ENCODE results near the gene ASCC2.

ASCC2 gene

DNA sequence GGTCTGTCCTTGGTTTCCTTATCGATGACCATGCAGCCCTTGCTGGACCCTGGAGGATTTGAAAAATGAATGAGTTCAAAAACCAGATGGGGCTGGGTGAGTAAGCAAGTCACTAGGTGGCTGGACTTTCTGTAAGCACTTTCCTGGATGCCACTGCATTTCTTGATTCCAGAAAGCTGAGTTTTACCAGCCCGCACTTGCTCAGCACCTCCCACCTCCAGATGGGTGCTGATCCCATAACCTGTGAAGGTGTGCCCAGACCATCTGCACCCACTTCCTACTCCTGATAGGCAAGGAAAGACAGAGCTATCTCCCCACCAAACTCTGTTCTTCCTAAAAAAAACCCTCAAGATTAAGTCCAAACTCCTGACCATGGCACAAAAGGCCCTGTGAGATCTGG is 21.1 kb downstream of the ASCC2 start:
- no peak for DNase-seq (ENCODE audit: low read depth)

DNA sequence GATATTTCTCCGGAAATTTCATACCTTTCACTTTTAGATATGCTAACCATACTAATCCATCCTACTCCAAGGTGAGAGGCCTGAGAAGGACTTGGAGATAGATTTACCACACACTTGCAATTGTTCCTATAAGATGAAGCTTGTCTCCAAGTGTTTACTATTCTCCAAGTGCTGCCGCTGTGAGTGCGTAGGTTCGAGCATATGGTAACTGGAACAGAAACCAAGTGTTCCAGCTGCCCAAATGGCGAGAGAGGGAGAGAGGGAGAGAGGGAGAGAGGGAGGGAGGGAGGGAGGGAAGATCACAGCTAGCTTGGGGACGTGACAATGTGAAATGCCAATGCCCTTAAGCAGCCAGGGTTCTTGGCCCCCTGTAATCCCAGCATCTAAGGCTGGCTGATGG is 21.5 kb downstream of the ASCC2 start:
- DNase-seq (ENCODE audit: low read depth): no peak

DNA sequence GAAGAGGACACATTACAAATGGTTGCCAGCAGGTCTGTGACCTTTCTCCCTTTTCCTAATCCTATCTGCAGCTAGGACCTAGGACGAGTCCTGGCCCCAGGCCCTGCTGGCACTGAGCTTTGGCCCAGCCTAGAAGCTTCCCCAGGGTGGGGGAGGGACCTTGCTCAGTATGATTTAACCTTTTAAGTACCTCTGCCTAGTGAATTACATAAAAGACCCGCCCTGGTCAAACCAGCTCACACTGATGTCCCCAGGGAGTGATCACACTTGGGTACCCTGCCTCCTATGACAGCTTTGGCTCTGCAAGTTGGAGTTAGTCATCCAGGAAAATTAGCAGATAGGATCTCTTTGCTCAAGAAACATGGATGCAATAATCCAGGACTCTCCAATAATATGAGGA is 21.9 kb downstream of the ASCC2 start:
- DNase-seq (ENCODE audit: low read depth): no peak

DNA sequence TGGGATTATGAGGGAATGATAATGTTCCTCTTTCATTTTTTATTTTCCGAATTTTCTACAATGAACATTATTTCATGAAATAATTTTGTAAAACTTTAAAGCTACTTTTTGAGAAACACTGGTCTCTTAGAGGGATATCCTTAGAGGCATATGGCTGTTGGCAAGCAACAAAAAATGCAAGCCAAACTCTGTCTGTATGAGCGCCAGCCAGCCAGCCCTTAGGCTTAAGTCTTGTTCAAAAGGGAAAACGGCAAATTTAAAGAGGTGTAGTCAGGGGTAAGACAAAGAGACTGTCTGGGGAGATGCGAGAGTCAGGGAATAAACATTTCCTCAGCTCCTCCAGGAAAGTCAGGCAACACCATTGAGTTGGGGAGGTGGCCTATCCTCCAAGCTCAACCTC is 22.5 kb downstream of the ASCC2 start:
- no peak for DNase-seq (ENCODE audit: low read depth)

DNA sequence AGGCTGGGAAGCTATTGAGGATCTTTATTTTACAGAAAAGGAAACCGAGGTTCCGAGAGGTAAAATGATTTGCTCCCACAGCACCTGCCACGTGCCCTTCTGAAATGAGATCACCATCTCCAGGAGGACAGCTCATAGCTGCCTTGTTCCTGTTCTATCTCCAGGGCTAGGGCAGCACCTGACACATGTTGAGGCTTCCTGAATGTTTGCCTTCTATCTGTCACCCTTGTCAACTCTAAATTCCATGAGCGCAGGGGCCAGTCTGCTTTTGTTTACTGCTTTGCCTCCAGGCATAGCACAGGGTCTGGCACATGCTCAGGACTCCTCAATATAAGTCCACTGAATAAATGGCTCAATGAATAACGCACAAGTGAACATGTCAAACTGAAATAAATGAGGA is 24.1 kb downstream of the ASCC2 start:
- DNase-seq (ENCODE audit: low read depth): no peak

DNA sequence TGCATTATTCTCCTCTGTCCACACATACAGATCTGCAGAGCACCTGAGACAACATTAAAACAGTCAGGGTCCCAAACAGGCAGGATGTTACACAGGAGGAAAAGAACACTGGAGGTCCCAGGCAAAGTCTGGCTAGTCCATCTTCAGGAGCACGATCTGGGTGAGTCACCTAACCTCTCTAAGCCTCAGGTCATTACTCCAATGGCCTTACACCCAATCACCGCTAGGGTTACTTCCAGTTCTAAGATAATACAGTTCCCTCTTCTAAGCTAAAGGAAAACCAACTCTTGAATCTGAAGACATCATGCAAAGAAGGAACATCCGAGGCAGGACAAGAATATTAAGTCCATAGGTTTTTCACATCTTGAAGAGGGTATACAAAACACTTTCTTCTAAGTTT is 24.5 kb downstream of the ASCC2 start:
- no peak for DNase-seq (ENCODE audit: low read depth)

DNA sequence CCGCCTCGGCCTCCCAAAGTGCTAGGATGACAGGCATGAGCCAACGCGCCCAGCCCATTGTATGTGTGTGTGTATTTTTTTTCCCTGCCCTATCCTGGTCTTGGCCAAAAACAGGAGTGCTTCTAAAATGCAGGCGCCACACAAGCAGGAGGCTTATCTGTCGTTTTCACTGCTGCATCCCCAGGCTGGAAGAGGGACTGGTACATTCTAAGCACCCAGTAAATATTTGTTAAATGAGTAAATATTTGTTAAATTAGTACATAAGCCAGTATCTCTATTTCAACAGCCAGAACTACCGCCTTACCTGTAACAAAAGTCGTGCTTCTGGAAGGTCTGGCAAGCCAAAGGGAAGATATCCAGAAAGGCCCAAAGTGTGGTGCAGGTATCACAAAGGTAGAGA is 24.9 kb downstream of the ASCC2 start:
- DNase-seq (ENCODE audit: low read depth): no peak

DNA sequence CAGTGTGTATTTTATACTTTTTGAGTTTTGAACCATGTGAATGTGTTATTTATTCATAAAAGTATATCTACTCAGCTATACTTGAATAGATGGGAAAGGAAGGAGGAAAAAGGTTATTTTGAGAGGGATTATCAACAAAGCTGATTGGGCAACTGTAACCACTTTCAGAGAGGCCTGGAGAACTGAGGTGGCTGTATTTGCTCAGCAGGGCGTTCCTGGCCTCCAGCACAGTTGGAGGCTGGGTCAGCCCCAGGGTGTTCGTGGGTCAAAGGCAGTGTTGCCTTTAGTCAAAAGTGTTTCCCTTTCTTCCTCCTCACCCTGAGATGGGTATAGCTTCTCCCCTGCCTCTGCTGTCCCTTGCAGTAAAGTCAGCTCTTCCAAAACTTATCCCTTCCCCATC is 26.7 kb downstream of the ASCC2 start:
- no peak for DNase-seq (ENCODE audit: low read depth)

DNA sequence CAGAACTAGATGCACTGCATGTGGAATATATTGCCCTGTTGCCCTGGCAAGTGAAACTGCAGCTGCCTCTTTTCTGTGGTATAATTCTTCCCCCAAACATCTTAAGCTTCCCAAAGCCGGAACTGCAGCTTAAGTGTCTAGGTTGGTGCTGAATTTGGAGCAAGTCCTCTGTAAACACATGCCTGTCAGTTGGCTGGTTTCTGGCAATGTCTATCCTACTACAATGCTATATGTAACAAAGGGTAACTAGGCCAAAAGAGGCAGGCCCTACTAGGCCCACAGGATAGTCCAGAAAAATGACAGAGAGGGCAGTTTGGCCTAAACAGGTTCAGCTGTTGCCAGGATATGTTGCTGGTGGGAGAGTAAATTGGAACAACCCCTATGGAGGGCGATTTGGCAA is 27.9 kb downstream of the ASCC2 start:
- no peak for DNase-seq (ENCODE audit: low read depth)

DNA sequence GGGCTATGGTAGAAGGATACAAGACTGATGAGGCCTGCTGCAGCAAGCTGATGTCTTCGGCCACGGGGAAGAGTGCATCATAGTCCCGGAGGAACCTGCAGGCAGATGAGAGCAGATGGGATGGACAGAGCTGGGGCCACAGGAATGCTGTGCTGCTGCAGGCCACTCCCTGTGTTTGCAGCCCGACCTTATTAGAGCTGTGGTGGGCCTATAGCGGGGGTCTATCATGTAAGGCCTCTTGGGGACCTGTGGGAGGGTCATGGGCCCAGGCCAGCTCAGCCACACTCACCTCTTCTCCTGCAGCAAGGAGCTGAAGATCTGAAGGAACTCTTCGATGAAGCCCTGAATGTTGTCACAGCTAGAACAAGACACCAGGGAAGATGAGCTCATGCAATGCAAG is 31.9 kb downstream of the ASCC2 start:
- DNase-seq (ENCODE audit: low read depth): no peak

DNA sequence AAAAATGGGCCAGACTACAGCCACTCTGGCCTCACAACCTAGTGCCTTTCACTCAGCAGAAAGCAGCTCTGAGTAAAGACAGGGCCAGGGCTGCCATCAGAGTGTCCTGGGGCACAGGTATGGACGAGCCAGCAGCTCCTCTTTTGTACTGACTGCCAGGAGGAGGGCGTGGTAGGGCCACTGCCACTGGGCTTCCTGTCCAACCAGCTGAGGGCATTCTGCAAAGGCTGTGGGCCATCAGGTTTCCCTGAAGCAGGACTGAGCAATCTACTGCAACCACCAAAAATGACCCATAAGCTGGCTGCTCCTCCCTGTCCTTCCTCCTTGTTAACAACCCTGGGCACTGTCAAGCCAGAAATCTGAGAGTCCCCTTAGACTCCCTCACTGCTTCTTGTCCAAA is 33.1 kb downstream of the ASCC2 start:
- no peak for DNase-seq (ENCODE audit: low read depth)

DNA sequence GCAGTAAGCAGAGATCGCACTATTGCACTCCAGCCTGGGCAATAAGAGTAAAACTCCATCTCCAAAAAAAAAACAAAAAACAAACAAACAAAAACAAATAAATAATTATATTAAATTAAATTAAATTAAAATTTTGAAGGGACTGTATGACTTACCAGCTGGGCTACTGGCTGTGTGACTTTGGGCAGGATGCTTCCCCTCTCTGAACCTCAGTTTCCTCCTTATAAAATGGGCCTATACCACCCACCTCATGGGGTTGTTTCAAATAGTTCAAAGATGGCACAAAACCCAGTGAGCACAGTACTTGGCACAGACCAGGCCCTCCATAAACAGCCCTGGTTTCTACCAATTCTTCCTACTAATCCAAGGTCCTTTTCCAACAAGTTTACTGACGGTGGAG is 34.9 kb downstream of the ASCC2 start:
- DNase-seq (ENCODE audit: low read depth): no peak

DNA sequence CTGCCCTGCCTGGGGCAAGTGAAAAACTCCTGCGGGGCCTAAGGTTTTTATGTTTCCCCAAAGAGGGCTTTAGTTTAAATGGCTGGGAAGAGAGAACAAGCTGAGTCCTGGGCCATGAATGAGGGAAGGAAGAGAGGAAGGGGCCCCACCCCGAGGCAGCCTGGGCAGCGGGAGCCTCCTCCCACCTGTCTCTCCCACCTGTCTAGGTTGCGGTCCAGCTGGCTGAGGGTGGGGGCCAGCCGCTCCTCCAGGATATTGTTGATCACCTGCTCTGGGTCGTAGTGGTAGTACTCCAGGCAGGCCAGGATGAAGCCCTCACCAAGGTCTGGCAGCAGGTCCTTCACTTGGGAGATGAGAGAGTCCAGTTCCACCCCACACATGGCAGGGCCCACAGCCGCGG is 36.3 kb downstream of the ASCC2 start:
- no peak for DNase-seq (ENCODE audit: low read depth)

DNA sequence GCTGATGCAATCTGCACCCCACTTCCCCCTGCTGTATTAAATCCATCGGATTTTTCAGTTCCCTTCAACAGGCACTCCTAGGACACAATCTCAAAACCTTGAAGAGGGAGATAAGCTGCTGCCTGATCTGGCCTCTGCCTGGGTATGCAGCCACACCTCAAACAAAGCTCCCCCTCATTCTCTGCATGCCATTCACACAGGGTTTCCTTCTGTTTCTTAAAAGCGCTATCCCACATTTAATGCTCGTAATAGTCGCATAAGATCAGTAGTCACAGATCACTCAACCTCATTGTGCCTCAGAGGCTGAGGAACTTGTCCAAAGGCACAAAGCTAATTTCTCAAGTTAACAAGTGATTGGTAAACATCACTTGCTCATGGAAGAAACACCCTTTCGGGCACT is 36.9 kb downstream of the ASCC2 start:
- no peak for DNase-seq (ENCODE audit: low read depth)

DNA sequence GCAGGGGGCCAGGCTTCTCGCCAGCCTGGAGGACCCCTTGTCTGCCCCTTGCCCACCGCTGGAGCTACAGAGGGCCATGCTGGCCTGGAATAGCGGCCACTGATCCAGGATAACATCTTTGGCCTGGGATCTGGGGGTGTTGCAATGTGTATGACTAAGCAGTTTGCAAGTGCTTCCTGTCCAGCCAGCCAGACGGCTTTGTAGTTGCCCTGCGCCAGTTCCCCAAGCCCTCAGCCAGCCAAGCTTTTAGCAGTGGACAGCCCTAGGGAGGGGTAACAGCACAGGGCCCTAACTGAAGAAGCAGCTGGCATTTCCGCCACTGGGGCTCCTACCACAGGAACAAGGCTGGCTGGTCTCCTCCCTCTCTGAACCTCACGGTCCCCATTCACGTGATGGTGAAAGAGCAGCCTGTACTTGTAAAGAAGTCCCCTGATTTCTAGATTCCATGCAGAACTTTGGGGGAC is 38.8 kb downstream of the ASCC2 start:
- peak; percentile 79 for DNase-seq (ENCODE audit: low read depth)

DNA sequence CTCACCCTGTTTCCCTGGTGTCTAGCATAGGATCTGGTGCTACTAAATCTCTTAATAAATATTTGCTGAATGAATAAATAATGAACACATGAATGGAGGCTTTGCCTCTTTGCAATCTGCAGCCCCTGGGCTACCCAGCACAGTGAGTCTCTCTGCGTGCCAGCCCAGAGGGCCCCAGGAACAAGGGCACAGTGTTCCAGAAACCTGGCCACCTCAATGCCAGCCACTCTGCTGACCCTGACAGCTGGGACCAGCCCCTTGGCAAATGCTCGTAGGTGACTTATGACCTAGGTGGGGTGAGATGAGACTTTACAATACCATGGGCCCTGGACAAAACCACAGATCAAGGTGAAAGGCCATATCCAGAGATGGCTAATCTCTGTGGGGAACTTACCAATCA is 39.3 kb downstream of the ASCC2 start:
- no peak for DNase-seq (ENCODE audit: low read depth)

DNA sequence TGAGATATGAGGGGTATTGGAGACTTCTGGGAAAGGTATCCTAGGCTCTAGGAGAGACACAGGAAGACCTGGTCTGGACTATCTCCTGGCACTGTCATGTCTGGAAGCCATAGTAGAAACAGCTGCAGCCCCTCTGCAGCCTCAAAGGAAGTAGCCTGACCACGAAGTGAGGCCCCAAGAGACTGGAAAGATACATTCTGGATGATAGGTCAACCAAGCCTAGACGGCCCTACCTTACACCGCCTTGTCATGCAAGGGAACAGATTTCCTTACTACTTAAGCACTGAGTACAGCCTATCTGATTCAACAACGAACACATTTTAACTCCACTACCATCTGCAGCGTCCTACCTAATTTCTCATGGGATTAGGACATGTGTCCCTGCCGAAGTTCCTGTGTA is 39.8 kb downstream of the ASCC2 start:
- peak; percentile 85 for DNase-seq (ENCODE audit: low read depth)

DNA sequence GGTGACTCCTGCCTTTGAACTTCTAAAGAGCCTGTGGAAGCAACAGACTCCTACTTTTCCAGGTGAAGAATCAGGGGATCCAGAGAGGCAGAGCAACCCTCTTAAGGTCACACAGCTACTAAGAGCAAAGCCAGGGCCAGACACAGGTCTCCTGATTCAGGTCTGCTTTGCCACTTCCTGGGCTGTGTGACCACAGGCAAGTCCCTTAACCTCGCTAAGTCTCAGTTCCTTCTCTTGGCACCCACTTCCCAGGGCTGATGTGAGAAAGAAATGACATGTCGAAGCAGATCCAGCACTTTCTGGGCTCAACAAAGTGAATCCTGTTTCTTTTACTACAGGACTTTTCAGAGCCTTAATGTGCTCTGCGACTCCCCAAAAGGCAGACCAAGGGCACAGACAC is 40.7 kb downstream of the ASCC2 start:
- DNase-seq (ENCODE audit: low read depth): no peak

DNA sequence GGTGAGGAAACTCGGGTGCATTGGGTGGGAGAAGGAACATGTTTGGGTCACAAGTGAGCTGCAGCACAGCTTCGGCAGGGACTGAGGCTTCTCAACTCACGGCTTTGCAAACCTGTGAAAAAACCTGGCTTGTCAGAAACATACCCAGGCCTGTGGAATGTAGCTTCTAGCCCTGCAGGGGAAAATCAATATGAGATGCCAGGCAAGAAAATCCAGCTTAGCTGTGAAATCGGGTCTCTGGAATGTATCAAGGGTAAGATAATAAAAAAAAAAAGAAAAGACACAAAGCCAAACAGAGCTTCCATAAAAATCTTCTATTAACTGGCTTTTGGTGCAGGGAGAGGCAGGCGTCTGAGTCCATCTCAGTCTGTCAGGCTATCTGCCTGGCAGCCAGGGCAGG is 42.4 kb downstream of the ASCC2 start:
- no peak for DNase-seq (ENCODE audit: low read depth)

DNA sequence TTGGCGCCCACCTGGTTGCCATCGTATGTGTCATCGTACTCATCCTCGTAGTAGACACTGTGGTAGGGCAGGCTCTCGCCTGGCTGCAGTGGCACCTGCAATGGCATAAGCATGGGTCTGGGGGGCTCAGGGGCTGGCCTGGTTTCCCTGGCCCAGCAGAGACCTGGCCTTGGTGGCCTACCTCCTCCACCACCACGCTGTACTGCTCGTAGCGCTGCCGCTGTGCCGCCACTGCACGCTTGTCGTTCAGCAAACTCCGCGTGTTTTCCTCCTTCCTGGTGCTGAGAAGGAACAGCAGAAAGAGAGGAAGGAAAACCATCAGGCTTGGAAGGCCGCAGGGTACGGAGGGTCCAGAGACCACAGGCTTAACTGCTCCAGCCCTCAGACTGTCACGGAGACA is 44.7 kb downstream of the ASCC2 start:
- DNase-seq (ENCODE audit: low read depth): no peak

DNA sequence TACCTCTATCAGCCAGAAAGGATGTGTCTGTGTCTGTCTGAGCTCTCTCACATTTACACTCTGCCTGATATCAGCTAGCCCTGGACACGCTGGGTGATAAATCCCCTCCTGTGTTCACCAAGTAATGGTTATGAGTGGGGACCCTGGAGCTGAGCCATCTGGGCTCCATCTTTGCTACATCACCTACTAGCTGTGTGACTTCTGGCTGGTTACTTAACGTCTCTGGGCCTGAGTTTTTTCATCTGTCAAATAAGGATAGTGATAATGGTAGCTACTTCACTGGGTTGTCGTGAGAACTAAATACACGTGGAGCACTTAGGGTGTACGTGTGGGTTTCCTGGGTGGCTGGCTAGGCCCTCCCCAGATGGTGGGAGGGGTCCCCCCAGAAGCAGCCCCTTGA is 48.0 kb downstream of the ASCC2 start:
- no peak for DNase-seq (ENCODE audit: low read depth)

DNA sequence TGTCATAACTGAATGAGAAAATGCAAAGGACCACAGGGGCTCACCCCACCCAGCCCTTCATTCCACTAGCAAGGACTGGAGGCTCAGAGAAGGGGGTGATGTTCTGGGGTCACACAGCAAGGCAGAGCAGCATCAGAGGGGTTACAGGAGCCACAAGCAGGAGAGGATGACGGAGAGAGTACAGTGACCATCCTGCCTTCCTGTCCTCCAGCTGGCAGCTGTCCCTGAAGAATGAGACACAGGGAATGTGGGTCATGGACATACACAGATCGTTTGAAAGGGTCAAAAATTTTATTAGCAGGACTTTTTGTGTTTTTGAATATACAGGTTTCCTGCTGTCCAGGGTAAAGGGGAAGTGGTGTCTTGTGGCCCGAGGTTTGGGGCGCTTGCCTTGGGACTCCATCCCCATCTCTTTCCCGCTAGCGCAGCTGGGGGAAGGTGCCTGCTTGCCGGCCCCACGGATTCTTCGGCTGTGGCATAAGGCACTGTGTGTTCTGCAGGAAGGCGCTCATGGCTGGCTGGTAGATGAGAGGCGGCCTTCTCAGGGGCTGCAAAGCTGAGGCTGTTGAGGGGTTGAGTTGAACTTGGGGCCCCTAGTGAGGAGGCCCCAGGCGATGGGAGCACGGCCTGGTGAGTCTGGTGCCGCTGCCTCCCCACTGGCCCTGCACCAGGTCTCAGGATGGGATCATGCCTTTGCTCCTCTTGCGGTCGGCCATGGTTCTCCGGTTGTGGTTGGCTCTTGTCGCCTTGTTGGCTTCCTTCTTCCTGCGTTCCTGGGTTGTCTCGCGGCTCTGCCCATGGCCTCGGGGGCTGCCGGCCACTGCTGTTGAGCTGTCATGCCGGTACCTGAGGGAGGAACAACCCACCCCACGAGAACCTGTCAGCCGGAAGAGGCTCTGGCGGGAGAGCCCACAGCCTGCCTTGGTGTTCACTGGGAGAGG is 49.5 kb downstream of the ASCC2 start:
- DNase-seq (ENCODE audit: low read depth): no peak

DNA sequence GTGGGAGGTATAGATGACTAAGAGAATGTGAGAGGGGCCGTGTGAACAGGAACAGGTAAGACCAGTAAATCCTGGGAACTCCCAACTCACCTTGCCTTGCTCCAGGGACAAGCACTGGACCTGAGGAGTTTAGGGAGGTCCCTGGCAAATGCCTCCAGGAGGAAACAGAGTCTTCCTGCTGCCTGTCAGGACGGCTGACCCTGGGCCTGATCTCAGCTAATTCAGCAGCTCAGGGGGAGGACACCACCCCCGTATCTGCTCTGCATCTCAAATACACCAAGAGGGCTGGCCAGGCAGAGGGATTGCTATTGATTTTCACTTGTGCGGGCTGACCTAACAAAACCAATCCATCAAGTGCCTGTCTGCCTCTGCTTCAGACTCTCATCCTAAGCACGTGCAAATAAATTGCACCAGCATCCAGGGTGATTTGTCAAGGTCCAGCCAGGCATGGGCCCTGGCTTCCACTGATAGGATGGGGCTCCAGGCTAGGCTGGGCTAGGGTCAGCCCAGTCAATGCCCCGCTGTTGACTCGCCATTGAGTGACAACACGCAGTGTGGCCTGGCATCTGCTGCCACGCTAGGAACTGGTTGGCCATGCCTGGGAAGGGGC is 50.6 kb downstream of the ASCC2 start:
- no peak for DNase-seq (ENCODE audit: low read depth)

DNA sequence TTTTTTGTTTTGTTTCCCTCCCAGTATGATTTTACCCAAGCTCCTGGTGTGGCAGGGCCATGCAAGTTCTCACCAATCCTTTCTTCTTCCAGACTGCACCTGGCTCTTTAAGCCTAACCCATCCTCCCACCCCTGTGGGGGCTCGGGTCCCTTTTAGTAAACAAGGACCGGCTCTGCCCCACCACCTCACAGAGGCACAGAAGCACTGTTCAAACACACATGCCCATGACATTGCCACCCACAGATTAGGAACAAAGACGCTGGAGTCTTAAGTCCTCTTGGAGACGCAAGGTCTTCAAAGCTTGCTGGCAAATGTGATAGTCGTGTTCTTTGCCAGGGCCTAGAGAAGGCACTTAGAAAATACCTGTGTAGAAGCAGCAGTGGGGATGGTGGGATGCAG is 52.0 kb downstream of the ASCC2 start:
- no peak for DNase-seq (ENCODE audit: low read depth)

All from CMK (cell line).